H9 (cell line): ENCODE results near the gene LRIG1. TPM values are rescaled to one million over a fixed set of nuclear protein-coding genes. Genes with fewer than 3 reads are reported as not detected.

ENCODE experiments used
- DNase-seq: peaks from one replicate; pipeline ENCODE4 v3.0.0-alpha.2; 2017
- H2AFZ ChIP-seq: one replicate; pipeline ENCODE4 v1.6.1; 2013; ENCODE audit warnings: mild to moderate bottlenecking, low read length, control low read depth, moderate library complexity
- H2AK5ac ChIP-seq: 2 replicates; pipeline ENCODE4 v1.6.1; 2013; ENCODE audit warnings: low read length, control low read depth, mixed read lengths; ENCODE audit not compliant: insufficient read length
- H2BK120ac ChIP-seq: one replicate; pipeline ENCODE4 v1.6.1; 2013; ENCODE audit warnings: low read depth, mild to moderate bottlenecking, low read length, control low read depth, inconsistent platforms; ENCODE audit not compliant: poor library complexity, severe bottlenecking
- H2BK12ac ChIP-seq: 2 replicates; pipeline ENCODE4 v1.6.1; 2013; ENCODE audit warnings: low read length, control low read depth, mixed read lengths, low read depth; ENCODE audit not compliant: insufficient read length
- H2BK15ac ChIP-seq: 2 replicates; pipeline ENCODE4 v1.6.1; 2013; ENCODE audit warnings: low read depth, low read length, control low read depth
- H2BK20ac ChIP-seq: one replicate; pipeline ENCODE4 v1.6.1; 2013; ENCODE audit warnings: low read depth, mild to moderate bottlenecking, low read length, control low read depth, inconsistent platforms; ENCODE audit not compliant: poor library complexity, severe bottlenecking
- H2BK5ac ChIP-seq: 2 replicates; pipeline ENCODE4 v1.6.1; 2013; ENCODE audit warnings: low read length, control low read depth, mixed read lengths; ENCODE audit not compliant: insufficient read length
- H3K14ac ChIP-seq: 2 replicates; pipeline ENCODE4 v1.6.1; 2013; ENCODE audit warnings: low read length, control low read depth; ENCODE audit not compliant: insufficient read depth
- H3K18ac ChIP-seq: 2 replicates; pipeline ENCODE4 v1.6.1; 2013; ENCODE audit warnings: low read depth, mild to moderate bottlenecking, mixed read lengths, low read length, control low read depth; ENCODE audit not compliant: insufficient read length
- H3K23ac ChIP-seq: 2 replicates; pipeline ENCODE4 v1.6.1; 2013; ENCODE audit warnings: low read length, control low read depth, mixed read lengths, low read depth; ENCODE audit not compliant: insufficient read length
- H3K23me2 ChIP-seq: 2 replicates; pipeline ENCODE4 v1.6.1; 2013; ENCODE audit warnings: low read depth, mild to moderate bottlenecking, mixed read lengths, low read length, control low read depth; ENCODE audit not compliant: insufficient read length, poor library complexity, severe bottlenecking
- H3K27ac ChIP-seq: 2 replicates; pipeline ENCODE4 v1.5.1; 2013; ENCODE audit warnings: low read length, control low read depth, mixed read lengths, low read depth; ENCODE audit not compliant: insufficient read length
- H3K27me3 ChIP-seq: 2 replicates; pipeline ENCODE4 v1.6.1; 2013; ENCODE audit warnings: low read length, control low read depth, inconsistent platforms; ENCODE audit not compliant: insufficient read depth
- H3K4ac ChIP-seq: 2 replicates; pipeline ENCODE4 v1.6.1; 2013; ENCODE audit warnings: low read depth, mild to moderate bottlenecking, control low read depth, inconsistent platforms, low read length, moderate library complexity
- H3K4me1 ChIP-seq: 2 replicates; pipeline ENCODE4 v1.6.1; 2013; ENCODE audit warnings: low read length, control low read depth, inconsistent platforms; ENCODE audit not compliant: insufficient read depth
- H3K4me2 ChIP-seq: 2 replicates; pipeline ENCODE4 v1.6.1; 2013; ENCODE audit warnings: low read length, control low read depth, mixed read lengths; ENCODE audit not compliant: insufficient read length, insufficient read depth
- H3K56ac ChIP-seq: 2 replicates; pipeline ENCODE4 v1.6.1; 2013; ENCODE audit warnings: low read depth, mild to moderate bottlenecking, mixed read lengths, low read length, control low read depth; ENCODE audit not compliant: insufficient read length
- H3K79me1 ChIP-seq: 2 replicates; pipeline ENCODE4 v1.6.1; 2013; ENCODE audit warnings: low read depth, mild to moderate bottlenecking, moderate library complexity, low read length, control low read depth, inconsistent platforms; ENCODE audit not compliant: insufficient read depth, poor library complexity, severe bottlenecking
- H3K79me2 ChIP-seq: 2 replicates; pipeline ENCODE4 v1.6.1; 2013; ENCODE audit warnings: low read length, control low read depth, inconsistent platforms; ENCODE audit not compliant: insufficient read depth
- H3K9ac ChIP-seq: 2 replicates; pipeline ENCODE4 v1.6.1; 2013; ENCODE audit warnings: low read length, control low read depth, mixed read lengths; ENCODE audit not compliant: insufficient read length; ENCODE audit errors: extremely low read depth
- H3K9me3 ChIP-seq: one replicate; pipeline ENCODE4 v1.6.1; 2013; ENCODE audit warnings: low read depth, low read length, inconsistent platforms; ENCODE audit not compliant: control insufficient read depth
- H3T11ph ChIP-seq: one replicate; pipeline ENCODE4 v1.6.1; 2013; ENCODE audit warnings: mild to moderate bottlenecking, low read length, control low read depth, inconsistent platforms
- H4K20me1 ChIP-seq: one replicate; pipeline ENCODE4 v1.6.1; 2013; ENCODE audit not compliant: control insufficient read depth, insufficient read length, insufficient read depth
- H4K5ac ChIP-seq: 2 replicates; pipeline ENCODE4 v1.6.1; 2013; ENCODE audit warnings: low read depth, mild to moderate bottlenecking, mixed read lengths, low read length, control low read depth; ENCODE audit not compliant: insufficient read length
- H4K8ac ChIP-seq: replicated peaks from 2 replicates; pipeline ENCODE4 v1.6.1; 2013; ENCODE audit warnings: low read length, control low read depth, mixed read lengths, low read depth; ENCODE audit not compliant: insufficient read length
- H4K91ac ChIP-seq: 2 replicates; pipeline ENCODE4 v1.6.1; 2013; ENCODE audit warnings: low read depth, mild to moderate bottlenecking, moderate library complexity, mixed read lengths, low read length, control low read depth; ENCODE audit not compliant: insufficient read length
- H3K27ac Mint-ChIP-seq, 3 experiments: 2 replicates in 2 of 3; 3 replicates in 1 of 3; pipeline ENCODE4 v1.8.0; 2020 to 2021; ENCODE audit warnings: mixed read lengths in 3 of 3, mild to moderate bottlenecking in 1 of 3, moderate library complexity in 1 of 3
- H3K27me3 Mint-ChIP-seq: 2 replicates; pipeline ENCODE4 v1.8.0; 2021; ENCODE audit warnings: low read depth, mild to moderate bottlenecking, moderate library complexity, mixed read lengths
- H3K36me3 Mint-ChIP-seq, 3 experiments: 2 replicates in 2 of 3; 3 replicates in 1 of 3; pipeline ENCODE4 v1.8.0; 2020 to 2021; ENCODE audit warnings: low read depth in 3 of 3, mixed read lengths in 3 of 3; ENCODE audit not compliant: insufficient read depth in 1 of 3
- H3K4me1 Mint-ChIP-seq, 2 experiments: 2 replicates each; pipeline ENCODE4 v1.8.0; 2020; ENCODE audit warnings: mixed read lengths in 2 of 2
- H3K4me3 Mint-ChIP-seq, 2 experiments: 2 replicates in 1 of 2; 3 replicates in 1 of 2; pipeline ENCODE4 v1.8.0; 2020 to 2021; ENCODE audit warnings: mild to moderate bottlenecking in 2 of 2, mixed read lengths in 2 of 2, moderate library complexity in 1 of 2
- H3K9me3 Mint-ChIP-seq, 2 experiments: 2 replicates in 1 of 2; 3 replicates in 1 of 2; pipeline ENCODE4 v1.8.0; 2020; ENCODE audit warnings: mild to moderate bottlenecking in 2 of 2, mixed read lengths in 2 of 2, moderate library complexity in 1 of 2
- WGBS: extraction: QIAGEN DNeasy Blood & Tissue Kit; methylation state at CpG from one replicate; pipeline ENCODE4 v1.1.7; 2013; ENCODE audit warnings: missing lambda C conversion rate, low lambda C conversion rate, mixed read lengths; ENCODE audit not compliant: insufficient read length; ENCODE audit errors: extremely low coverage; 5-methylcytosine and 5-hydroxymethylcytosine counted together
- total RNA-seq: library from RNA; stranded (reverse); gene quantifications from 2 replicates; pipeline ENCODE4 v1.2.1, GENCODE V29; 2021
- TF ChIP-seq, protein P1 (sequence below): fragments of 200-600 bp; sonication (generic); conservative IDR thresholded peaks from 3 replicates; pipeline ENCODE4 v1.8.0; 2021; ENCODE audit warnings: antibody characterized with exemption, mild to moderate bottlenecking

The LRIG1 gene
- total RNA-seq, 1 experiment from 2014 or later, result 70.3 TPM

DNA sequence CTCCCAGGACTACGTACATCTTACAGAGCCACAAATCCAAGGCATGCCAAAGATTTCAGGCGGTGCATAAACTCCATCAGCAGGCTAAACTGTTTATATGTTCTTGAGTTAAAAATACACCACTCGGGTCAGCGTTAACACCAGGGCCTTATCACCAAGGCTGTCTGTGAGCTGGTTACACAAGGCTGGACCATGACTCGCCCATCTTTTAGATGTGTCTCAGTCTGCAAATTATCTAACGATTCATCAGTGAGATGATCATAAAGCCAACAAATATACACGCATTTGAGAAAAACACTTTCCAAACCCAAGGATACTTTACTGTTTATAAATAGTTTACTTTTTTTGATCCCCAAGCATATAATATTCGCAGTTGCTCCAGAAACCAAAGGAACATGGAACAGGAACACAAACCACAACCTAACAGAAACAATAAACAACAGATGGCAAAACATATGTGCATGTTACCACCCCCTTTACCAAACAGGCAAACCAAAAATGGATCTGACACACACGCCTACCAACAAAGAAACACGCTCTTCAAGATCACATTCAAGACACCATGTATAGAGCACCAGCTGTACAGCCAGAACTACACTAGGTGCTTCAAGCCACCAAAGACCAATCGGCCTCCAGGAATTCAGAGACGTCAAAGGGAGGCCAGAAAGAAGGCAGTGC, 15.4 kb downstream of the LRIG1 start:
- no peak overlapping the region for H3K4me2 ChIP-seq
- TF ChIP-seq, protein P1, sequence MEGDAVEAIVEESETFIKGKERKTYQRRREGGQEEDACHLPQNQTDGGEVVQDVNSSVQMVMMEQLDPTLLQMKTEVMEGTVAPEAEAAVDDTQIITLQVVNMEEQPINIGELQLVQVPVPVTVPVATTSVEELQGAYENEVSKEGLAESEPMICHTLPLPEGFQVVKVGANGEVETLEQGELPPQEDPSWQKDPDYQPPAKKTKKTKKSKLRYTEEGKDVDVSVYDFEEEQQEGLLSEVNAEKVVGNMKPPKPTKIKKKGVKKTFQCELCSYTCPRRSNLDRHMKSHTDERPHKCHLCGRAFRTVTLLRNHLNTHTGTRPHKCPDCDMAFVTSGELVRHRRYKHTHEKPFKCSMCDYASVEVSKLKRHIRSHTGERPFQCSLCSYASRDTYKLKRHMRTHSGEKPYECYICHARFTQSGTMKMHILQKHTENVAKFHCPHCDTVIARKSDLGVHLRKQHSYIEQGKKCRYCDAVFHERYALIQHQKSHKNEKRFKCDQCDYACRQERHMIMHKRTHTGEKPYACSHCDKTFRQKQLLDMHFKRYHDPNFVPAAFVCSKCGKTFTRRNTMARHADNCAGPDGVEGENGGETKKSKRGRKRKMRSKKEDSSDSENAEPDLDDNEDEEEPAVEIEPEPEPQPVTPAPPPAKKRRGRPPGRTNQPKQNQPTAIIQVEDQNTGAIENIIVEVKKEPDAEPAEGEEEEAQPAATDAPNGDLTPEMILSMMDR, result no peak

More for the DNA sequence above, 15.4 kb downstream of the LRIG1 start:
- no peak overlapping the region for H3K14ac ChIP-seq
- no peak overlapping the region for H3K27ac ChIP-seq
- H3K56ac ChIP-seq, result no peak overlapping the region
- H3K9me3 ChIP-seq, result no peaks in the 10 kb centered on the region
- Mint-ChIP-seq H3K36me3 (peaks cover 7 to 27% (median 9%) of the 10 kb centered on the region in 3 experiments; a peak in 6 of 7 replicates), H3K4me3 (peak overlapping the region in 1 of 2 experiments; percentile 46; a peak in 1 of 5 replicates), H3K4me1 (peaks cover 67 to 73% of the 10 kb centered on the region in 2 experiments), H3K27ac (peak overlapping the region; percentile 32 to 88 (median 78); a peak in 5 of 7 replicates), H3K27me3 (no peaks in the 10 kb centered on the region), H3K9me3 (no peaks in the 10 kb centered on the region; a peak in 1 of 5 replicates)
- no peak overlapping the region for H2BK120ac ChIP-seq
- H3K9ac ChIP-seq, result no peak overlapping the region
- no peak overlapping the region for H2AFZ ChIP-seq
- H3K79me1 ChIP-seq, result peaks cover 11% of the 10 kb centered on the region
- no peaks in the 10 kb centered on the region for H3K27me3 ChIP-seq
- no peak overlapping the region for H2BK12ac ChIP-seq
- peaks cover 45% of the 10 kb centered on the region for H3K4me1 ChIP-seq
- WGBS, result no CpG with 5 or more reads among the region's 12 CpGs
- H3T11ph ChIP-seq, result no peak overlapping the region
- no peak overlapping the region for H2BK20ac ChIP-seq
- peaks cover 85% of the 10 kb centered on the region for H3K79me2 ChIP-seq
- DNase-seq, result no peak
- no peak overlapping the region for H4K5ac ChIP-seq
- H4K20me1 ChIP-seq, result no peaks in the 10 kb centered on the region
- H3K18ac ChIP-seq, result no peak overlapping the region
- no peak overlapping the region for H2AK5ac ChIP-seq
- H3K23ac ChIP-seq, result no peak overlapping the region
- H4K8ac ChIP-seq, result no peak overlapping the region
- H3K4ac ChIP-seq, result no peak overlapping the region
- no peak overlapping the region for H4K91ac ChIP-seq
- no peak overlapping the region for H2BK5ac ChIP-seq
- no peak overlapping the region for H2BK15ac ChIP-seq
- H3K23me2 ChIP-seq, result no peaks in the 10 kb centered on the region
